ENCODE results near the gene FXYD6.

- TF ChIP-seq, protein P1, sequence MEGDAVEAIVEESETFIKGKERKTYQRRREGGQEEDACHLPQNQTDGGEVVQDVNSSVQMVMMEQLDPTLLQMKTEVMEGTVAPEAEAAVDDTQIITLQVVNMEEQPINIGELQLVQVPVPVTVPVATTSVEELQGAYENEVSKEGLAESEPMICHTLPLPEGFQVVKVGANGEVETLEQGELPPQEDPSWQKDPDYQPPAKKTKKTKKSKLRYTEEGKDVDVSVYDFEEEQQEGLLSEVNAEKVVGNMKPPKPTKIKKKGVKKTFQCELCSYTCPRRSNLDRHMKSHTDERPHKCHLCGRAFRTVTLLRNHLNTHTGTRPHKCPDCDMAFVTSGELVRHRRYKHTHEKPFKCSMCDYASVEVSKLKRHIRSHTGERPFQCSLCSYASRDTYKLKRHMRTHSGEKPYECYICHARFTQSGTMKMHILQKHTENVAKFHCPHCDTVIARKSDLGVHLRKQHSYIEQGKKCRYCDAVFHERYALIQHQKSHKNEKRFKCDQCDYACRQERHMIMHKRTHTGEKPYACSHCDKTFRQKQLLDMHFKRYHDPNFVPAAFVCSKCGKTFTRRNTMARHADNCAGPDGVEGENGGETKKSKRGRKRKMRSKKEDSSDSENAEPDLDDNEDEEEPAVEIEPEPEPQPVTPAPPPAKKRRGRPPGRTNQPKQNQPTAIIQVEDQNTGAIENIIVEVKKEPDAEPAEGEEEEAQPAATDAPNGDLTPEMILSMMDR (conservative IDR thresholded peaks at IDR 0.05; ENCODE audit: low read depth, low read length), result no peak
- TF ChIP-seq EZH2 (IDR thresholded peaks at IDR 0.05; ENCODE audit: borderline replicate concordance, low read depth, low read length, poor library complexity, severe bottlenecking), result no peak
Observed at GRCh38 chr11:117919341-117919740, 42.9 kb upstream of the FXYD6 start.

Measured in A673 (cell line).